Liver (tissue), 9 donors: ENCODE measurements around the gene SOHLH1. TPM values are rescaled to one million over a fixed set of nuclear protein-coding genes. Genes with fewer than 3 reads are reported as not detected.

Source experiments
- DNase-seq: peaks from one replicate; pipeline ENCODE4 v3.0.0-alpha.2; 2017; ENCODE audit warnings: low spot score
- H3K27ac ChIP-seq, 2 donors: one replicate each; pipeline ENCODE4 v1.7.0; 2013; ENCODE audit warnings: inconsistent platforms in 2 of 2, low read length in 2 of 2, control low read depth in 1 of 2, low read depth in 1 of 2, mild to moderate bottlenecking in 1 of 2
- H3K27me3 ChIP-seq, 4 donors: one replicate each; pipeline versions ENCODE4 v1.6.1 to v1.7.0; 2013; ENCODE audit warnings: low read length in 3 of 4, inconsistent platforms in 1 of 4, mild to moderate bottlenecking in 1 of 4, moderate library complexity in 1 of 4; ENCODE audit not compliant: control insufficient read depth in 4 of 4, insufficient read depth in 4 of 4
- H3K36me3 ChIP-seq, 4 donors: one replicate each; pipeline versions ENCODE4 v1.6.1 to v1.7.0; 2013; ENCODE audit warnings: low read length in 3 of 4, mild to moderate bottlenecking in 3 of 4, low read depth in 1 of 4, moderate library complexity in 1 of 4; ENCODE audit not compliant: control insufficient read depth in 4 of 4, insufficient read depth in 3 of 4
- H3K4me1 ChIP-seq, 4 donors: one replicate each; pipeline versions ENCODE4 v1.6.1 to v1.7.0; 2013; ENCODE audit warnings: low read length in 3 of 4, mild to moderate bottlenecking in 3 of 4, moderate library complexity in 1 of 4; ENCODE audit not compliant: control insufficient read depth in 4 of 4, insufficient read depth in 4 of 4
- H3K4me3 ChIP-seq, 3 donors: one replicate each; pipeline versions ENCODE4 v1.6.1 to v1.7.0; 2013; ENCODE audit warnings: low read length in 3 of 3, control low read depth in 1 of 3, low read depth in 1 of 3, mild to moderate bottlenecking in 1 of 3
- H3K9ac ChIP-seq, 2 donors: one replicate each; pipeline ENCODE4 v1.7.0; 2013; ENCODE audit warnings: low read length in 2 of 2, mild to moderate bottlenecking in 2 of 2, moderate library complexity in 2 of 2, control low read depth in 1 of 2, low read depth in 1 of 2
- H3K9me3 ChIP-seq, 4 donors: one replicate each; pipeline versions ENCODE4 v1.6.1 to v1.7.0; 2013; ENCODE audit warnings: low read length in 3 of 4; ENCODE audit not compliant: control insufficient read depth in 4 of 4
- EGR1 ChIP-seq, 2 donors: IDR thresholded peaks; 2 replicates each; pipeline ENCODE4 v1.6.1; 2016 to 2018; ENCODE audit warnings: antibody characterized with exemption in 2 of 2, low read depth in 2 of 2
- FOXA1 ChIP-seq: IDR thresholded peaks from 2 replicates; pipeline ENCODE4 v1.6.1; 2016; ENCODE audit warnings: antibody characterized with exemption
- FOXA2 ChIP-seq: IDR thresholded peaks from 2 replicates; pipeline ENCODE4 v1.6.1; 2016; ENCODE audit warnings: antibody characterized with exemption
- GABPA ChIP-seq, 2 donors: IDR thresholded peaks in 1 of 2; conservative IDR thresholded peaks in 1 of 2; 2 replicates each; pipeline ENCODE4 v1.6.1; 2016; ENCODE audit warnings: antibody characterized with exemption in 2 of 2, mild to moderate bottlenecking in 1 of 2, moderate library complexity in 1 of 2
- HNF4A ChIP-seq, 2 donors: conservative IDR thresholded peaks; 2 replicates each; pipeline ENCODE4 v1.6.1; 2016; ENCODE audit warnings: antibody characterized with exemption in 2 of 2, mild to moderate bottlenecking in 2 of 2
- HNF4G ChIP-seq: IDR thresholded peaks from 2 replicates; pipeline ENCODE4 v1.6.1; 2016; ENCODE audit warnings: antibody characterized with exemption
- JUND ChIP-seq, 2 donors: IDR thresholded peaks; 2 replicates each; pipeline ENCODE4 v1.6.1; 2016; ENCODE audit warnings: antibody characterized with exemption in 2 of 2
- NR2F2 ChIP-seq: IDR thresholded peaks from 2 replicates; pipeline ENCODE4 v1.6.1; 2016; ENCODE audit warnings: antibody characterized with exemption
- RAD21 ChIP-seq, 2 donors: IDR thresholded peaks; 2 replicates each; pipeline ENCODE4 v1.6.1; 2016; ENCODE audit warnings: antibody characterized with exemption in 2 of 2, mild to moderate bottlenecking in 2 of 2
- RXRA ChIP-seq, 2 donors: IDR thresholded peaks; 2 replicates each; pipeline ENCODE4 v1.6.1; 2017 to 2018; ENCODE audit warnings: antibody characterized with exemption in 2 of 2, mild to moderate bottlenecking in 1 of 2
- SP1 ChIP-seq: IDR thresholded peaks from 2 replicates; pipeline ENCODE4 v1.6.1; 2018; ENCODE audit warnings: antibody characterized with exemption, mild to moderate bottlenecking
- TAF1 ChIP-seq: conservative IDR thresholded peaks from 2 replicates; pipeline ENCODE4 v1.6.1; 2016; ENCODE audit warnings: antibody characterized with exemption, mild to moderate bottlenecking
- YY1 ChIP-seq: IDR thresholded peaks from 2 replicates; pipeline ENCODE4 v1.6.1; 2016; ENCODE audit warnings: antibody characterized with exemption, mild to moderate bottlenecking
- WGBS: extraction: QIAGEN DNeasy Blood & Tissue Kit; methylation state at CpG from one replicate; pipeline ENCODE4 v1.1.7; 2013; 5-methylcytosine and 5-hydroxymethylcytosine counted together
- polyA plus RNA-seq, 2 donors: library from polyadenylated mRNA; stranded (reverse) in 1 of 2; unstranded in 1 of 2; fragments of 200-250 nt in 1 of 2; fragments of >200 nt in 1 of 2; fragmentation: Nextera tagmentation in 1 of 2; extraction: Ambion mirVana in 1 of 2; gene quantifications; one replicate each; pipeline versions ENCODE4 v1.2.1 to v1.2.3, GENCODE V29; 2013 to 2015
- total RNA-seq, 2 donors: library from RNA; depleted of rRNA; stranded (reverse); fragments of >200 nt; gene quantifications; one replicate each; pipeline ENCODE4 v1.2.3, GENCODE V29; 2014
- TF ChIP-seq, protein P1 (sequence below): IDR thresholded peaks from 2 replicates; pipeline ENCODE4 v1.6.1; 2016; ENCODE audit warnings: antibody characterized with exemption, mild to moderate bottlenecking
- TF ChIP-seq, protein P2 (sequence below): IDR thresholded peaks from 2 replicates; pipeline ENCODE4 v1.6.1; 2016; ENCODE audit warnings: antibody characterized with exemption
- TF ChIP-seq, protein P3 (sequence below): fragments of 150-350 bp; IDR thresholded peaks from 2 replicates; pipeline ENCODE4 v1.5.1; 2017; ENCODE audit warnings: improper control_type of control experiment, low read depth, low read length; ENCODE audit not compliant: missing input control
- TF ChIP-seq, protein P4 (sequence below): IDR thresholded peaks from 2 replicates; pipeline ENCODE4 v1.6.1; 2016; ENCODE audit warnings: antibody characterized with exemption
- donor health status: healthy.
- donor health status: healthy.
- donor health status: healthy.
- donor health status: healthy.
- donor health status: healthy.

Gene SOHLH1, protein sequence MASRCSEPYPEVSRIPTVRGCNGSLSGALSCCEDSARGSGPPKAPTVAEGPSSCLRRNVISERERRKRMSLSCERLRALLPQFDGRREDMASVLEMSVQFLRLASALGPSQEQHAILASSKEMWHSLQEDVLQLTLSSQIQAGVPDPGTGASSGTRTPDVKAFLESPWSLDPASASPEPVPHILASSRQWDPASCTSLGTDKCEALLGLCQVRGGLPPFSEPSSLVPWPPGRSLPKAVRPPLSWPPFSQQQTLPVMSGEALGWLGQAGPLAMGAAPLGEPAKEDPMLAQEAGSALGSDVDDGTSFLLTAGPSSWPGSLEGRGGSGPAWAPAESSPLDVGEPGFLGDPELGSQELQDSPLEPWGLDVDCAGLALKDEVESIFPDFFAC
- total RNA-seq (not detected), polyA plus RNA-seq (not detected)

DNA sequence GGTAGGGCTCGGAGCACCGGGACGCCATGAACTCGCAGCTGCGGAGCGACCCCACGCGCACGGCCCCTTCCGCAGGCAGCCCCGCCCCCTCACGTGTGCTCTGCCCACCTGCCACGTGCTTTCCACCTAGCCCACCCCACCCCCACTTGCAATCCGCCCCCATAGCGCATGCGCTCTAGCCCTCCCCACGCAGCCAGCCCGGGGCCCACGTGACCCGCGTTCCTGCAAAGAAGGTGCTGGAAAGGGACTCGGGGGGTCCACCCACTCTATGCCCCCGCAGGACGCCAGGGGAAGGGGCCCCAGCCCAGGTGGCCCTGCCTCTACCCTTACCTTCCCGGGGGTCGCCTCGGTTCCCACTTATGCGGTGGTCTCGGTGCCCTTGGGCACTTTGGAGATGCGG, at the start of gene SOHLH1:
TSS of gene SOHLH1 (minus strand) at position 42 of the 400 bp plus-strand sequence. CDS start at position 28, 14 bp downstream.
- Histone ChIP-seq H3K27ac (no peak within 1 kb of the TSS), H3K4me1 (peaks cover 0 to 7% (median 0%) of the 10 kb centered on the region in 4 donors), H3K27me3 (peaks cover 0 to 8% (median 2%) of the 10 kb centered on the region in 4 donors), H3K4me3 (no peak within 1 kb of the TSS), H3K9me3 (no peaks in the 10 kb centered on the region), H3K9ac (no peak within 1 kb of the TSS), H3K36me3 (no peaks in the 10 kb centered on the region)
- WGBS, result 84% methylated on average over 30 of the region's 30 CpGs
- DNase-seq, result no peak
- TF ChIP-seq, protein P1, sequence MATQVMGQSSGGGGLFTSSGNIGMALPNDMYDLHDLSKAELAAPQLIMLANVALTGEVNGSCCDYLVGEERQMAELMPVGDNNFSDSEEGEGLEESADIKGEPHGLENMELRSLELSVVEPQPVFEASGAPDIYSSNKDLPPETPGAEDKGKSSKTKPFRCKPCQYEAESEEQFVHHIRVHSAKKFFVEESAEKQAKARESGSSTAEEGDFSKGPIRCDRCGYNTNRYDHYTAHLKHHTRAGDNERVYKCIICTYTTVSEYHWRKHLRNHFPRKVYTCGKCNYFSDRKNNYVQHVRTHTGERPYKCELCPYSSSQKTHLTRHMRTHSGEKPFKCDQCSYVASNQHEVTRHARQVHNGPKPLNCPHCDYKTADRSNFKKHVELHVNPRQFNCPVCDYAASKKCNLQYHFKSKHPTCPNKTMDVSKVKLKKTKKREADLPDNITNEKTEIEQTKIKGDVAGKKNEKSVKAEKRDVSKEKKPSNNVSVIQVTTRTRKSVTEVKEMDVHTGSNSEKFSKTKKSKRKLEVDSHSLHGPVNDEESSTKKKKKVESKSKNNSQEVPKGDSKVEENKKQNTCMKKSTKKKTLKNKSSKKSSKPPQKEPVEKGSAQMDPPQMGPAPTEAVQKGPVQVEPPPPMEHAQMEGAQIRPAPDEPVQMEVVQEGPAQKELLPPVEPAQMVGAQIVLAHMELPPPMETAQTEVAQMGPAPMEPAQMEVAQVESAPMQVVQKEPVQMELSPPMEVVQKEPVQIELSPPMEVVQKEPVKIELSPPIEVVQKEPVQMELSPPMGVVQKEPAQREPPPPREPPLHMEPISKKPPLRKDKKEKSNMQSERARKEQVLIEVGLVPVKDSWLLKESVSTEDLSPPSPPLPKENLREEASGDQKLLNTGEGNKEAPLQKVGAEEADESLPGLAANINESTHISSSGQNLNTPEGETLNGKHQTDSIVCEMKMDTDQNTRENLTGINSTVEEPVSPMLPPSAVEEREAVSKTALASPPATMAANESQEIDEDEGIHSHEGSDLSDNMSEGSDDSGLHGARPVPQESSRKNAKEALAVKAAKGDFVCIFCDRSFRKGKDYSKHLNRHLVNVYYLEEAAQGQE, result no peak
- no peak for TF ChIP-seq SP1
- TF ChIP-seq, protein P2, sequence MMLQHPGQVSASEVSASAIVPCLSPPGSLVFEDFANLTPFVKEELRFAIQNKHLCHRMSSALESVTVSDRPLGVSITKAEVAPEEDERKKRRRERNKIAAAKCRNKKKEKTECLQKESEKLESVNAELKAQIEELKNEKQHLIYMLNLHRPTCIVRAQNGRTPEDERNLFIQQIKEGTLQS, result no peak
- TF ChIP-seq NR2F2, result no peak
- TF ChIP-seq HNF4A (conservative IDR thresholded peaks at IDR 0.05), result no peak
- no peak for TF ChIP-seq HNF4G
- TF ChIP-seq JUND (IDR thresholded peaks at IDR 0.05), result no peak
- no peak for TF ChIP-seq FOXA2
- TF ChIP-seq, protein P3, sequence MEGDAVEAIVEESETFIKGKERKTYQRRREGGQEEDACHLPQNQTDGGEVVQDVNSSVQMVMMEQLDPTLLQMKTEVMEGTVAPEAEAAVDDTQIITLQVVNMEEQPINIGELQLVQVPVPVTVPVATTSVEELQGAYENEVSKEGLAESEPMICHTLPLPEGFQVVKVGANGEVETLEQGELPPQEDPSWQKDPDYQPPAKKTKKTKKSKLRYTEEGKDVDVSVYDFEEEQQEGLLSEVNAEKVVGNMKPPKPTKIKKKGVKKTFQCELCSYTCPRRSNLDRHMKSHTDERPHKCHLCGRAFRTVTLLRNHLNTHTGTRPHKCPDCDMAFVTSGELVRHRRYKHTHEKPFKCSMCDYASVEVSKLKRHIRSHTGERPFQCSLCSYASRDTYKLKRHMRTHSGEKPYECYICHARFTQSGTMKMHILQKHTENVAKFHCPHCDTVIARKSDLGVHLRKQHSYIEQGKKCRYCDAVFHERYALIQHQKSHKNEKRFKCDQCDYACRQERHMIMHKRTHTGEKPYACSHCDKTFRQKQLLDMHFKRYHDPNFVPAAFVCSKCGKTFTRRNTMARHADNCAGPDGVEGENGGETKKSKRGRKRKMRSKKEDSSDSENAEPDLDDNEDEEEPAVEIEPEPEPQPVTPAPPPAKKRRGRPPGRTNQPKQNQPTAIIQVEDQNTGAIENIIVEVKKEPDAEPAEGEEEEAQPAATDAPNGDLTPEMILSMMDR, result no peak
- TF ChIP-seq YY1, result no peak
- no peak for TF ChIP-seq TAF1
- no peak for TF ChIP-seq FOXA1
- TF ChIP-seq, protein P4, sequence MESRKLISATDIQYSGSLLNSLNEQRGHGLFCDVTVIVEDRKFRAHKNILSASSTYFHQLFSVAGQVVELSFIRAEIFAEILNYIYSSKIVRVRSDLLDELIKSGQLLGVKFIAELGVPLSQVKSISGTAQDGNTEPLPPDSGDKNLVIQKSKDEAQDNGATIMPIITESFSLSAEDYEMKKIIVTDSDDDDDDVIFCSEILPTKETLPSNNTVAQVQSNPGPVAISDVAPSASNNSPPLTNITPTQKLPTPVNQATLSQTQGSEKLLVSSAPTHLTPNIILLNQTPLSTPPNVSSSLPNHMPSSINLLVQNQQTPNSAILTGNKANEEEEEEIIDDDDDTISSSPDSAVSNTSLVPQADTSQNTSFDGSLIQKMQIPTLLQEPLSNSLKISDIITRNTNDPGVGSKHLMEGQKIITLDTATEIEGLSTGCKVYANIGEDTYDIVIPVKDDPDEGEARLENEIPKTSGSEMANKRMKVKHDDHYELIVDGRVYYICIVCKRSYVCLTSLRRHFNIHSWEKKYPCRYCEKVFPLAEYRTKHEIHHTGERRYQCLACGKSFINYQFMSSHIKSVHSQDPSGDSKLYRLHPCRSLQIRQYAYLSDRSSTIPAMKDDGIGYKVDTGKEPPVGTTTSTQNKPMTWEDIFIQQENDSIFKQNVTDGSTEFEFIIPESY, result no peak
- no peak for TF ChIP-seq EGR1 (IDR thresholded peaks at IDR 0.05; ENCODE audit: low read depth in 2 of 2)
- no peak for TF ChIP-seq GABPA (IDR thresholded peaks at IDR 0.05 in 1 of 2, conservative IDR thresholded peaks at IDR 0.05 in 1 of 2)
- no peak for TF ChIP-seq RXRA (IDR thresholded peaks at IDR 0.05)
- no peak for TF ChIP-seq RAD21 (IDR thresholded peaks at IDR 0.05)
